Neural cell (in vitro differentiated cells): ENCODE measurements around the gene PPEF2. TPM values are rescaled to one million over a fixed set of nuclear protein-coding genes. Genes with fewer than 3 reads are reported as not detected.

ENCODE experiments used
- H2AFZ ChIP-seq: fragments of 200-600, 300-800 bp; sonication (generic), shearing (Covaris generic); 2 replicates; pipeline ENCODE4 v1.6.0; 2014; ENCODE audit warnings: low read depth, mild to moderate bottlenecking, antibody characterized with exemption, low read length, moderate library complexity
- H3F3A ChIP-seq: fragments of 200-600 bp; shearing (Covaris generic); 2 replicates; pipeline ENCODE4 v1.6.1; 2016; ENCODE audit warnings: mild to moderate bottlenecking, moderate library complexity, mixed read lengths, antibody characterized with exemption, low read length; ENCODE audit not compliant: insufficient read depth, poor library complexity, severe bottlenecking
- H3K27ac ChIP-seq: fragments of 200-600, 300-800 bp; sonication (generic), shearing (Covaris generic); 2 replicates; pipeline ENCODE4 v1.5.1; 2014; ENCODE audit warnings: mild to moderate bottlenecking, low read length, moderate library complexity
- H3K27me3 ChIP-seq: fragments of 300-800, 200-600 bp; sonication (generic), shearing (Covaris generic); 2 replicates; pipeline ENCODE4 v1.6.0; 2014; ENCODE audit warnings: mild to moderate bottlenecking, low read depth, low read length, moderate library complexity; ENCODE audit not compliant: insufficient read depth
- H3K36me3 ChIP-seq: fragments of 300-800, 200-600 bp; sonication (generic), shearing (Covaris generic); 2 replicates; pipeline ENCODE4 v1.5.1; 2014; ENCODE audit warnings: mild to moderate bottlenecking, antibody characterized with exemption, low read length, moderate library complexity; ENCODE audit not compliant: insufficient read depth
- H3K4me2 ChIP-seq: fragments of 300-800, 200-600 bp; sonication (generic), shearing (Covaris generic); 2 replicates; pipeline ENCODE4 v1.6.0; 2014; ENCODE audit warnings: mild to moderate bottlenecking, low read length
- H3K4me3 ChIP-seq: fragments of 300-800, 200-600 bp; sonication (generic), shearing (Covaris generic); 2 replicates; pipeline ENCODE4 v1.5.1; 2014; ENCODE audit warnings: mild to moderate bottlenecking, low read length, moderate library complexity
- H3K79me2 ChIP-seq: fragments of 200-600 bp; shearing (Covaris generic); replicated peaks from 2 replicates; pipeline ENCODE4 v1.6.0; 2014; ENCODE audit warnings: mild to moderate bottlenecking, low read length, moderate library complexity; ENCODE audit not compliant: insufficient read depth
- H3K9ac ChIP-seq: fragments of 300-800, 200-600 bp; sonication (generic), shearing (Covaris generic); 2 replicates; pipeline ENCODE4 v1.6.1; 2016; ENCODE audit warnings: mild to moderate bottlenecking, low read length, mixed read lengths
- H3K9me2 ChIP-seq: fragments of 200-600 bp; shearing (Covaris generic); 2 replicates; pipeline ENCODE4 v1.6.1; 2016; ENCODE audit warnings: mild to moderate bottlenecking, low read length, mixed read lengths; ENCODE audit not compliant: insufficient read depth
- H3K9me3 ChIP-seq: fragments of 200-600, 300-800 bp; sonication (generic), shearing (Covaris generic); 2 replicates; pipeline ENCODE4 v1.6.1; 2016; ENCODE audit warnings: mild to moderate bottlenecking, mixed run types, low read length, moderate library complexity, mixed read lengths
- H4K20me1 ChIP-seq: fragments of 200-600 bp; shearing (Covaris generic); 2 replicates; pipeline ENCODE4 v1.6.1; 2016; ENCODE audit warnings: mild to moderate bottlenecking, mixed run types; ENCODE audit not compliant: insufficient read depth
- CTCF ChIP-seq: fragments of 450-650 bp; IDR thresholded peaks from 2 replicates; pipeline ENCODE4 v1.5.1; 2014; ENCODE audit warnings: antibody characterized with exemption, mild to moderate bottlenecking, moderate library complexity; ENCODE audit not compliant: poor library complexity, severe bottlenecking
- EP300 ChIP-seq: fragments of 450-650 bp; conservative IDR thresholded peaks from 2 replicates; pipeline ENCODE4 v1.6.1; 2014; ENCODE audit warnings: antibody characterized with exemption, mild to moderate bottlenecking, moderate library complexity; ENCODE audit not compliant: poor library complexity, severe bottlenecking
- EZH2 ChIP-seq: fragments of 200-600, 300-800 bp; shearing (Covaris generic), sonication (generic); IDR thresholded peaks from 2 replicates; pipeline ENCODE4 v1.6.1; 2014; ENCODE audit warnings: antibody characterized with exemption, low read length, borderline replicate concordance, mild to moderate bottlenecking; ENCODE audit not compliant: insufficient read depth, poor library complexity, severe bottlenecking
- MXI1 ChIP-seq: fragments of 450-650 bp; conservative IDR thresholded peaks from 2 replicates; pipeline ENCODE4 v1.6.1; 2014; ENCODE audit warnings: antibody characterized with exemption, mild to moderate bottlenecking; ENCODE audit not compliant: poor library complexity, severe bottlenecking
- POLR2AphosphoS5 ChIP-seq: IDR thresholded peaks from 2 replicates; pipeline ENCODE4 v1.6.1; 2012
- RAD21 ChIP-seq: fragments of 450-650 bp; conservative IDR thresholded peaks from 2 replicates; pipeline ENCODE4 v1.6.1; 2014; ENCODE audit warnings: antibody characterized with exemption, mild to moderate bottlenecking, moderate library complexity
- REST ChIP-seq: IDR thresholded peaks from 2 replicates; pipeline ENCODE4 v1.6.1; 2012; ENCODE audit warnings: borderline replicate concordance
- SMC3 ChIP-seq: fragments of 450-650 bp; conservative IDR thresholded peaks from 2 replicates; pipeline ENCODE4 v1.6.1; 2014; ENCODE audit warnings: antibody characterized with exemption, mild to moderate bottlenecking, moderate library complexity; ENCODE audit not compliant: poor library complexity
- TAF1 ChIP-seq: IDR thresholded peaks from 2 replicates; pipeline ENCODE4 v1.6.1; 2012; ENCODE audit warnings: low read depth
- polyA plus RNA-seq: library from polyadenylated mRNA; depleted of rRNA; stranded (reverse); fragments of >200 nt; gene quantifications from 2 replicates; pipeline ENCODE4 v1.2.3, GENCODE V29; 2014

Gene PPEF2
- polyA plus RNA-seq, 1 donor from 2014 or later: 0.28 TPM

GRCh38 chr4:75886104-75886503, 16.1 kb downstream of the PPEF2 start:
- H3F3A ChIP-seq: no peaks in the 10 kb centered on the region
- H3K4me2 ChIP-seq: no peak overlapping the region
- no peaks in the 10 kb centered on the region for H4K20me1 ChIP-seq
- no peak overlapping the region for H3K9ac ChIP-seq
- no peak overlapping the region for H3K4me3 ChIP-seq
- no peaks in the 10 kb centered on the region for H3K27me3 ChIP-seq
- no peak overlapping the region for H2AFZ ChIP-seq
- H3K9me2 ChIP-seq: no peaks in the 10 kb centered on the region
- TF ChIP-seq EZH2: no peak
- no peak for TF ChIP-seq TAF1
- no peak for TF ChIP-seq EP300
- no peak for TF ChIP-seq MXI1
- no peak for TF ChIP-seq CTCF
- no peak for TF ChIP-seq REST
- TF ChIP-seq RAD21: no peak
- TF ChIP-seq POLR2AphosphoS5: no peak
- no peak for TF ChIP-seq SMC3
- no peaks in the 10 kb centered on the region for H3K79me2 ChIP-seq
- no peaks in the 10 kb centered on the region for H3K36me3 ChIP-seq
- H3K9me3 ChIP-seq: no peaks in the 10 kb centered on the region
- H3K27ac ChIP-seq: no peak overlapping the region

GRCh38 chr4:75881476-75881875, 20.8 kb downstream of the PPEF2 start:
- H3K27me3 ChIP-seq: no peaks in the 10 kb centered on the region
- no peaks in the 10 kb centered on the region for H3F3A ChIP-seq
- no peak overlapping the region for H2AFZ ChIP-seq
- no peaks in the 10 kb centered on the region for H3K9me3 ChIP-seq
- no peaks in the 10 kb centered on the region for H3K79me2 ChIP-seq
- H3K36me3 ChIP-seq: no peaks in the 10 kb centered on the region
- H3K9ac ChIP-seq: no peak overlapping the region
- H3K9me2 ChIP-seq: no peaks in the 10 kb centered on the region
- H4K20me1 ChIP-seq: no peaks in the 10 kb centered on the region
- no peak for TF ChIP-seq MXI1
- TF ChIP-seq REST: no peak
- no peak for TF ChIP-seq EP300
- TF ChIP-seq SMC3: no peak
- no peak for TF ChIP-seq TAF1
- no peak for TF ChIP-seq POLR2AphosphoS5
- TF ChIP-seq RAD21: no peak
- no peak for TF ChIP-seq EZH2
- no peak for TF ChIP-seq CTCF
- H3K27ac ChIP-seq: no peak overlapping the region
- H3K4me3 ChIP-seq: no peak overlapping the region
- no peak overlapping the region for H3K4me2 ChIP-seq
